KMS-11 (cell line): Measurements from ENCODE around the gene DCAF11.

Source experiments
- H2AFZ ChIP-seq: fragments of 200-600 bp; sonication (generic); 2 replicates; pipeline ENCODE4 v1.6.1; 2016; ENCODE audit warnings: antibody characterized with exemption, mixed run types, low read depth
- H3K27ac ChIP-seq: fragments of 200-600 bp; sonication (generic); 2 replicates; pipeline ENCODE4 v1.6.1; 2016; ENCODE audit warnings: mild to moderate bottlenecking, mixed run types
- H3K27me3 ChIP-seq: fragments of 200-600 bp; sonication (generic); 2 replicates; pipeline ENCODE4 v1.6.1; 2017; ENCODE audit warnings: mild to moderate bottlenecking, low read depth, mixed run types, moderate library complexity; ENCODE audit not compliant: insufficient read depth
- H3K36me3 ChIP-seq: fragments of 200-600 bp; sonication (generic); 2 replicates; pipeline ENCODE4 v1.6.1; 2017; ENCODE audit warnings: mild to moderate bottlenecking, mixed run types; ENCODE audit not compliant: insufficient read depth
- H3K4me1 ChIP-seq: fragments of 200-600 bp; sonication (generic); 2 replicates; pipeline ENCODE4 v1.6.1; 2016; ENCODE audit warnings: mild to moderate bottlenecking, low read depth, mixed run types; ENCODE audit not compliant: poor library complexity, severe bottlenecking
- H3K4me2 ChIP-seq: fragments of 200-600 bp; sonication (generic); 2 replicates; pipeline ENCODE4 v1.7.0; 2016; ENCODE audit warnings: mild to moderate bottlenecking, mixed run types
- H3K4me3 ChIP-seq: fragments of 200-600 bp; sonication (generic); IDR thresholded peaks from 2 replicates; pipeline ENCODE4 v1.6.1; 2017; ENCODE audit warnings: low read depth, low read length, mixed read lengths; ENCODE audit not compliant: insufficient read depth
- H3K79me2 ChIP-seq: fragments of 200-600 bp; sonication (generic); 2 replicates; pipeline ENCODE4 v1.6.1; 2016; ENCODE audit warnings: low read depth, mixed run types; ENCODE audit not compliant: insufficient read depth
- H3K9ac ChIP-seq: fragments of 200-600 bp; sonication (generic); 2 replicates; pipeline ENCODE4 v1.6.1; 2016; ENCODE audit warnings: mild to moderate bottlenecking, mixed run types
- H4K20me1 ChIP-seq: fragments of 200-600 bp; sonication (generic); 2 replicates; pipeline ENCODE4 v1.6.1; 2016; ENCODE audit warnings: mild to moderate bottlenecking, mixed run types; ENCODE audit not compliant: insufficient read depth
- CTCF ChIP-seq: fragments of 200-600 bp; sonication (generic); conservative IDR thresholded peaks from 2 replicates; pipeline ENCODE4 v1.6.1; 2017; ENCODE audit warnings: low read depth, mild to moderate bottlenecking, antibody characterized with exemption, low read length, moderate library complexity, mixed read lengths

Gene DCAF11

GRCh38 chr14:24114532-24115421 is at the start of gene DCAF11, which contains the start of gene NRL:
Gene DCAF11, plus strand, starts transcription at chr14:24114777. Its CDS starts 818 bp downstream, at chr14:24115595.
Gene NRL, minus strand, starts transcription at chr14:24114949. Its CDS starts 32,101 bp downstream, at chr14:24082848.
- Histone ChIP-seq H3K79me2 (no peaks in the 10 kb centered on the region), H3K9ac (peak within 1 kb of the TSS; percentile 63), H2AFZ (peak within 1 kb of the TSS; percentile 68), H3K27me3 (no peaks in the 10 kb centered on the region), H3K4me2 (peak within 1 kb of the TSS; percentile 78), H3K36me3 (no peaks in the 10 kb centered on the region), H3K27ac (peak within 1 kb of the TSS; percentile 91), H3K4me1 (peaks cover 20% of the 10 kb centered on the region), H3K4me3 (no peak within 1 kb of the TSS), H4K20me1 (no peaks in the 10 kb centered on the region)
- TF ChIP-seq CTCF = peak; percentile 43; the same call in 1 of the 2 replicates

GRCh38 chr14:24064856-24065255 is 49.7 kb upstream of the DCAF11 start:
- H2AFZ ChIP-seq = no peak overlapping the region
- no peak overlapping the region for H3K4me3 ChIP-seq
- no peak overlapping the region for H3K27ac ChIP-seq
- H3K4me2 ChIP-seq = no peak overlapping the region
- H3K79me2 ChIP-seq = no peaks in the 10 kb centered on the region
- H3K4me1 ChIP-seq = no peaks in the 10 kb centered on the region
- no peaks in the 10 kb centered on the region for H3K27me3 ChIP-seq
- TF ChIP-seq CTCF = no peak
- no peaks in the 10 kb centered on the region for H4K20me1 ChIP-seq
- H3K9ac ChIP-seq = no peak overlapping the region
- no peaks in the 10 kb centered on the region for H3K36me3 ChIP-seq

- H3K4me3 ChIP-seq = no peak overlapping the region
- no peak overlapping the region for H3K27ac ChIP-seq
- H3K4me1 ChIP-seq = no peaks in the 10 kb centered on the region
- no peaks in the 10 kb centered on the region for H4K20me1 ChIP-seq
- H2AFZ ChIP-seq = no peak overlapping the region
- no peak overlapping the region for H3K9ac ChIP-seq
- H3K36me3 ChIP-seq = no peaks in the 10 kb centered on the region
- no peak overlapping the region for H3K4me2 ChIP-seq
- no peaks in the 10 kb centered on the region for H3K27me3 ChIP-seq
- no peaks in the 10 kb centered on the region for H3K79me2 ChIP-seq
- TF ChIP-seq CTCF = no peak
Measured at GRCh38 chr14:24065408-24065807, 49.2 kb upstream of the DCAF11 start.

GRCh38 chr14:24066496-24067132 is 48.0 kb upstream of the DCAF11 start:
- no peak overlapping the region for H2AFZ ChIP-seq
- no peak overlapping the region for H3K9ac ChIP-seq
- H3K4me2 ChIP-seq = no peak overlapping the region
- no peaks in the 10 kb centered on the region for H3K36me3 ChIP-seq
- no peak overlapping the region for H3K27ac ChIP-seq
- no peaks in the 10 kb centered on the region for H3K27me3 ChIP-seq
- no peaks in the 10 kb centered on the region for H3K79me2 ChIP-seq
- no peak for TF ChIP-seq CTCF
- H4K20me1 ChIP-seq = no peaks in the 10 kb centered on the region
- H3K4me1 ChIP-seq = no peaks in the 10 kb centered on the region
- no peak overlapping the region for H3K4me3 ChIP-seq
